Left cardiac atrium (tissue), 2 donors: ENCODE data around the gene ZNF714. TPM values are rescaled to one million over a fixed set of nuclear protein-coding genes. Genes with fewer than 3 reads are reported as not detected.

ENCODE experiments used
- total RNA-seq, 2 donors: library from RNA; stranded (reverse); fragmentation: NEBNext Ultra II Directional; extraction: Animal tissue kit (Norgen Biotek cat#: 25700); gene quantifications; one replicate each; pipeline ENCODE4 v1.2.1, GENCODE V29; 2021
- donor health status: DM: no; HTN: yes; CAD: no; lungs with severe emphysema.
- donor health status: DM: yes; HTN: yes; CAD: no.

Gene ZNF714
- total RNA-seq, 2 donors from 2014 or later, result 2.0 to 2.9 TPM

Other genes starting within 250 kb of the ZNF714 start
- 1 to 10 TPM; 2.3 to 2.8 TPM for gene ZNF85, start 159.0 kb upstream of the ZNF714 start, total RNA-seq
- 1 to 10 TPM; 4.7 to 7.4 TPM for gene ZNF430, start 61.5 kb upstream of the ZNF714 start, total RNA-seq
- 10 to 100 TPM in 1 of 2 donors, 1 to 10 TPM in 1; 6.8 to 10.9 TPM for gene ZNF431, start 59.8 kb downstream of the ZNF714 start, total RNA-seq
- gene ZNF708, start 247.2 kb downstream of the ZNF714 start, total RNA-seq, result 1 to 10 TPM; 5.7 to 9.4 TPM